ENCODE data around the gene TCTN3. TPM values are rescaled to one million over a fixed set of nuclear protein-coding genes. Genes with fewer than 3 reads are reported as not detected.
"Not testable (repeated sequence)": the region's sequence is repeated elsewhere in the genome, so short reads cannot be mapped to it uniquely, and the experiment has no call there.

Gene TCTN3
- total RNA-seq, 1 donor from 2014 or later = 44.3 TPM

DNA sequence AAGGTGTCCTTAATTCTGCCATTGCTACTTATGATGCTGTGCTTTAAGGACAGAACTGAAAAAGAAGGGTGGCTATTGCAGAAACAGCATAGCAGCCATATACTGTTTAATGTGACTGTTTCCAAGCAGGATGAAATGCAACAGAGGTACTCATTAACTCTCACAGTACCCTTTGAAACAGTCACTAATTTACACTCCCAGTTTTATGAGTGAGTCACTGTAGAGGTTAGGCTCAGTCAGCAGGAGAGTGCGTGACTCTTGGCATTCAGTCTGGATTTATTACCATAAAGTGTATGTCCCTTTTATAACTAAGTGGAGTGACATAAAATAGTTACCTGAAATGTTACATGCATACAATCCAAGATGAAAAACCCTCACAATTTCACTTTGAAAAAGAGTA, 64.9 kb downstream of the TCTN3 start:
- no peak overlapping the region for H3K4me3 Mint-ChIP-seq (ENCODE audit: unreplicated experiment)
- Histone ChIP-seq H3K9me3 (ENCODE audit: insufficient read depth, low read depth, low read length) (no peaks in the 10 kb centered on the region), H3K9ac (ENCODE audit: low read length) (no peak overlapping the region), H4K20me1 (ENCODE audit: insufficient read depth, low read length) (peaks cover 41% of the 10 kb centered on the region), H3K4me3 (ENCODE audit: insufficient read depth, low read depth, low read length) (no peak overlapping the region), H3K27me3 (ENCODE audit: insufficient read depth, low read length) (no peaks in the 10 kb centered on the region), H2AFZ (ENCODE audit: low read depth, low read length) (no peak overlapping the region), H3K36me3 (ENCODE audit: insufficient read depth, low read length) (peaks cover 71% of the 10 kb centered on the region), H3K79me2 (ENCODE audit: insufficient read depth, low read length) (peaks cover 3% of the 10 kb centered on the region), H3K4me1 (ENCODE audit: insufficient read depth, low read length) (no peaks in the 10 kb centered on the region), H3K27ac (ENCODE audit: low read depth, low read length) (no peak overlapping the region), H3K4me2 (ENCODE audit: low read length) (no peak overlapping the region)
- no peaks in the 10 kb centered on the region for H3K9me3 Mint-ChIP-seq (ENCODE audit: unreplicated experiment)
- DNase-seq (ENCODE audit: low read depth) (peak; percentile 11), FAIRE-seq (no peak)
- peaks cover 25% of the 10 kb centered on the region for H3K36me3 Mint-ChIP-seq (ENCODE audit: low read depth, unreplicated experiment)
- peaks cover 13% of the 10 kb centered on the region for H3K4me1 Mint-ChIP-seq (ENCODE audit: low read depth, unreplicated experiment)
- no peak for TF ChIP-seq EZH2 (IDR thresholded peaks at IDR 0.05; ENCODE audit: insufficient read depth, low read length)
- TF ChIP-seq, protein P1, sequence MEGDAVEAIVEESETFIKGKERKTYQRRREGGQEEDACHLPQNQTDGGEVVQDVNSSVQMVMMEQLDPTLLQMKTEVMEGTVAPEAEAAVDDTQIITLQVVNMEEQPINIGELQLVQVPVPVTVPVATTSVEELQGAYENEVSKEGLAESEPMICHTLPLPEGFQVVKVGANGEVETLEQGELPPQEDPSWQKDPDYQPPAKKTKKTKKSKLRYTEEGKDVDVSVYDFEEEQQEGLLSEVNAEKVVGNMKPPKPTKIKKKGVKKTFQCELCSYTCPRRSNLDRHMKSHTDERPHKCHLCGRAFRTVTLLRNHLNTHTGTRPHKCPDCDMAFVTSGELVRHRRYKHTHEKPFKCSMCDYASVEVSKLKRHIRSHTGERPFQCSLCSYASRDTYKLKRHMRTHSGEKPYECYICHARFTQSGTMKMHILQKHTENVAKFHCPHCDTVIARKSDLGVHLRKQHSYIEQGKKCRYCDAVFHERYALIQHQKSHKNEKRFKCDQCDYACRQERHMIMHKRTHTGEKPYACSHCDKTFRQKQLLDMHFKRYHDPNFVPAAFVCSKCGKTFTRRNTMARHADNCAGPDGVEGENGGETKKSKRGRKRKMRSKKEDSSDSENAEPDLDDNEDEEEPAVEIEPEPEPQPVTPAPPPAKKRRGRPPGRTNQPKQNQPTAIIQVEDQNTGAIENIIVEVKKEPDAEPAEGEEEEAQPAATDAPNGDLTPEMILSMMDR (IDR thresholded peaks at IDR 0.05; ENCODE audit: insufficient read depth, low read depth, low read length) = no peak
- peak overlapping the region; percentile 45 for H3K27ac Mint-ChIP-seq (ENCODE audit: unreplicated experiment)
- no peaks in the 10 kb centered on the region for H3K27me3 Mint-ChIP-seq (ENCODE audit: low read depth, unreplicated experiment)

DNA sequence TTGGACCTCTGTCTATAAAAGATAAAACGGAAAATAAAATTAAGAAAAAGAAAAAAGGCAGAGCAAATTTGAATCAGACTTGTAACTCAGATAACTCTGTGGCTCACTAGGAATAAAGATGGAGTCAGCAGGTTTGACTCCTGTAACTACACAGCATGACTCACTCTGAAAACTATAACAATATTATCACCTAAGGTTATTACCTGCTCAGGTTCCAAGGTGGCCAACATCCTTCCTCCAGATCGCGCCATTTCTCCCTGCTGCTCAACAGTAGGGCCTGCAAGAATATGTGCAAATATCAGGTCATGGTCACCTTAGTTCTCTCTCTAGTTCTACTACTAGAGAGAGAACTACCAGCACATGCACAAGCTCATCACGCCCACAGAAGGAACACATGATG, 67.2 kb downstream of the TCTN3 start:
- no peaks in the 10 kb centered on the region for H3K9me3 Mint-ChIP-seq (ENCODE audit: unreplicated experiment)
- no peak overlapping the region for H3K4me3 Mint-ChIP-seq (ENCODE audit: unreplicated experiment)
- H3K4me1 ChIP-seq (ENCODE audit: insufficient read depth, low read length) = no peaks in the 10 kb centered on the region
- peaks cover 59% of the 10 kb centered on the region for H3K36me3 ChIP-seq (ENCODE audit: insufficient read depth, low read length)
- TF ChIP-seq, protein P1 (IDR thresholded peaks at IDR 0.05; ENCODE audit: insufficient read depth, low read depth, low read length) = no peak
- TF ChIP-seq EZH2 (IDR thresholded peaks at IDR 0.05; ENCODE audit: insufficient read depth, low read length) = no peak
- H3K4me3 ChIP-seq (ENCODE audit: insufficient read depth, low read depth, low read length) = no peak overlapping the region
- peaks cover 3% of the 10 kb centered on the region for H3K79me2 ChIP-seq (ENCODE audit: insufficient read depth, low read length)
- H3K27ac ChIP-seq (ENCODE audit: low read depth, low read length) = no peak overlapping the region
- H3K4me2 ChIP-seq (ENCODE audit: low read length) = no peak overlapping the region
- no peaks in the 10 kb centered on the region for H3K9me3 ChIP-seq (ENCODE audit: insufficient read depth, low read depth, low read length)
- DNase-seq (ENCODE audit: low read depth) = no peak
- no peak overlapping the region for H3K9ac ChIP-seq (ENCODE audit: low read length)
- no peaks in the 10 kb centered on the region for H3K27me3 Mint-ChIP-seq (ENCODE audit: low read depth, unreplicated experiment)
- H2AFZ ChIP-seq (ENCODE audit: low read depth, low read length) = no peak overlapping the region
- no peaks in the 10 kb centered on the region for H3K27me3 ChIP-seq (ENCODE audit: insufficient read depth, low read length)
- peaks cover 14% of the 10 kb centered on the region for H3K36me3 Mint-ChIP-seq (ENCODE audit: low read depth, unreplicated experiment)
- no peak for FAIRE-seq
- peaks cover 13% of the 10 kb centered on the region for H3K4me1 Mint-ChIP-seq (ENCODE audit: low read depth, unreplicated experiment)
- peaks cover 41% of the 10 kb centered on the region for H4K20me1 ChIP-seq (ENCODE audit: insufficient read depth, low read length)
- H3K27ac Mint-ChIP-seq (ENCODE audit: unreplicated experiment) = no peak overlapping the region

- not testable (repeated sequence) for H3K27ac Mint-ChIP-seq (ENCODE audit: unreplicated experiment); FAIRE-seq
- peaks cover 50% of the 10 kb centered on the region for H3K36me3 ChIP-seq (ENCODE audit: insufficient read depth, low read length)
Measured at GRCh38 chr10:95620415-95620814, 73.3 kb downstream of the TCTN3 start.

More at GRCh38 chr10:95620415-95620814, 73.3 kb downstream of the TCTN3 start:
- H3K9me3 ChIP-seq (ENCODE audit: insufficient read depth, low read depth, low read length); H3K4me3 ChIP-seq (ENCODE audit: insufficient read depth, low read depth, low read length); H3K9ac ChIP-seq (ENCODE audit: low read length); H3K4me1 ChIP-seq (ENCODE audit: insufficient read depth, low read length); H3K4me1 Mint-ChIP-seq (ENCODE audit: low read depth, unreplicated experiment); H2AFZ ChIP-seq (ENCODE audit: low read depth, low read length); H3K4me2 ChIP-seq (ENCODE audit: low read length); H3K27me3 Mint-ChIP-seq (ENCODE audit: low read depth, unreplicated experiment); H3K27me3 ChIP-seq (ENCODE audit: insufficient read depth, low read length); DNase-seq (ENCODE audit: low read depth); H3K27ac ChIP-seq (ENCODE audit: low read depth, low read length); H3K9me3 Mint-ChIP-seq (ENCODE audit: unreplicated experiment); H3K79me2 ChIP-seq (ENCODE audit: insufficient read depth, low read length); H3K4me3 Mint-ChIP-seq (ENCODE audit: unreplicated experiment): not testable (repeated sequence)
- peaks cover 29% of the 10 kb centered on the region for H4K20me1 ChIP-seq (ENCODE audit: insufficient read depth, low read length)
- peaks cover 28% of the 10 kb centered on the region for H3K36me3 Mint-ChIP-seq (ENCODE audit: low read depth, unreplicated experiment)
